K562 (cell line): ENCODE measurements around the gene LGALS16. TPM values are rescaled to one million over a fixed set of nuclear protein-coding genes. Genes with fewer than 3 reads are reported as not detected.

Experiments used
- ATAC-seq: fragments of 200-7000 bp; cut with Tn5 transposase; 3 replicates; pipeline ENCODE4 v1.9.1; 2020; ENCODE audit warnings: moderate library complexity
- BruUV-seq: library from RNA; stranded (reverse); fragments of 400-500 nt; replicated peaks from 2 replicates; lab custom pipeline; 2021; lab: Mats Ljungman, UMichigan
- CTCF ChIA-PET: fragments of 300-600 bp; formaldehyde crosslinking; extraction: SDS; loops from one replicate; lab custom pipeline; 2021; ENCODE audit warnings: low intra/inter-chr PET ratio; lab: Yijun Ruan, JAX
- POLR2A ChIA-PET: fragments of 300-600, 350-650 bp; sonication (Branson Sonifier 250); formaldehyde crosslinking; extraction: SDS; loops from one replicate; lab custom pipeline; 2021; ENCODE audit warnings: antibody characterized with exemption, inconsistent platforms; lab: Yijun Ruan, JAX
- DNase-seq, 4 experiments: peaks; one replicate each; pipeline versions ENCODE4 v3.0.0 to v3.0.0-alpha.2; 2011 to 2018; ENCODE audit warnings: low spot score in 3 of 4, mixed read lengths in 3 of 4; ENCODE audit errors: extremely low read depth in 1 of 4
- FAIRE-seq: peaks from 2 replicates; lab custom pipeline; 2011; peaks lifted over from hg19 to GRCh38; lab: Jason Lieb, UNC
- H2AFZ ChIP-seq: 2 replicates; pipeline ENCODE4 v1.6.0; 2011; ENCODE audit warnings: low read depth, low read length, control low read depth, inconsistent platforms
- H3K27ac ChIP-seq: fragments of 200-600 bp; 3 replicates; pipeline ENCODE4 v1.8.0; 2011; ENCODE audit warnings: low read depth, mild to moderate bottlenecking, control low read depth, inconsistent platforms, low read length, moderate library complexity, mixed read lengths; ENCODE audit errors: extremely low read depth
- H3K27me3 ChIP-seq, 2 experiments: fragments of 300-600 bp in 1 of 2; 2 replicates in 1 of 2; 3 replicates in 1 of 2; pipeline versions ENCODE4 v1.6.0 to v1.8.0; 2011; ENCODE audit warnings: inconsistent platforms in 2 of 2, low read length in 2 of 2, mild to moderate bottlenecking in 1 of 2, mixed read lengths in 1 of 2, moderate library complexity in 1 of 2; ENCODE audit not compliant: control insufficient read depth in 2 of 2, insufficient read depth in 2 of 2
- H3K36me3 ChIP-seq: fragments of 300-600 bp; 3 replicates; pipeline ENCODE4 v1.8.0; 2011; ENCODE audit warnings: mild to moderate bottlenecking, low read length, inconsistent platforms; ENCODE audit not compliant: control insufficient read depth, insufficient read depth
- H3K4me1 ChIP-seq, 2 experiments: fragments of 200-600 bp in 1 of 2; replicated peaks in 1 of 2; 2 replicates in 1 of 2; 3 replicates in 1 of 2; pipeline versions ENCODE4 v1.5.1 to v1.8.0; 2011; ENCODE audit warnings: inconsistent platforms in 2 of 2, low read length in 2 of 2, mild to moderate bottlenecking in 1 of 2, mixed read lengths in 1 of 2, moderate library complexity in 1 of 2; ENCODE audit not compliant: control insufficient read depth in 2 of 2, insufficient read depth in 2 of 2
- H3K4me2 ChIP-seq: 2 replicates; pipeline ENCODE4 v1.6.1; 2011; ENCODE audit warnings: low read length, control low read depth, inconsistent platforms, mixed read lengths; ENCODE audit not compliant: insufficient read depth
- H3K4me3 ChIP-seq: fragments of 200-600 bp; sonication (generic), shearing (Covaris generic); 2 replicates; pipeline ENCODE4 v1.5.1; 2016; ENCODE audit warnings: control low read depth, inconsistent platforms
- H3K79me2 ChIP-seq: fragments of 200-600 bp; 3 replicates; pipeline ENCODE4 v1.8.0; 2011; ENCODE audit warnings: low read length, inconsistent platforms; ENCODE audit not compliant: control insufficient read depth, insufficient read depth
- H3K9ac ChIP-seq, 2 experiments: 2 replicates each; pipeline versions ENCODE4 v1.6.0 to v1.6.1; 2011; ENCODE audit warnings: low read depth in 2 of 2, low read length in 2 of 2, control low read depth in 1 of 2, inconsistent platforms in 1 of 2, mild to moderate bottlenecking in 1 of 2, mixed read lengths in 1 of 2; ENCODE audit not compliant: insufficient read depth in 1 of 2
- H3K9me1 ChIP-seq: one replicate; pipeline ENCODE4 v1.6.0; 2011; ENCODE audit warnings: inconsistent platforms, mild to moderate bottlenecking, low read length, moderate library complexity; ENCODE audit not compliant: control insufficient read depth, insufficient read depth
- H3K9me3 ChIP-seq: replicated peaks from 2 replicates; pipeline ENCODE4 v1.5.1; 2011; ENCODE audit warnings: low read depth, low read length, inconsistent platforms; ENCODE audit not compliant: control insufficient read depth, insufficient read depth
- H4K20me1 ChIP-seq: replicated peaks from 2 replicates; pipeline ENCODE4 v1.6.1; 2011; ENCODE audit warnings: low read length, inconsistent platforms, mixed read lengths; ENCODE audit not compliant: control insufficient read depth, insufficient read depth
- KAT8 ChIP-seq: fragments of 450-650 bp; IDR thresholded peaks from 2 replicates; pipeline ENCODE4 v1.6.1; 2016; ENCODE audit warnings: low read depth, mild to moderate bottlenecking
- SMC3 ChIP-seq: conservative IDR thresholded peaks from 2 replicates; pipeline ENCODE4 v1.6.1; 2011; ENCODE audit warnings: low read depth, low read length, improper control_type of control experiment; ENCODE audit not compliant: insufficient read depth
- THRB ChIP-seq: fragments of 450-650 bp; formaldehyde crosslinking; conservative IDR thresholded peaks from 2 replicates; pipeline ENCODE4 v1.4.0; 2022; ENCODE audit warnings: mild to moderate bottlenecking, missing genetic modification characterization
- WGBS: fragments of 100-300 bp; shearing (Covaris generic); methylation state at CpG from one replicate; pipeline ENCODE4 v1.1.6; 2016; ENCODE audit warnings: low coverage, mixed read lengths; ENCODE audit not compliant: insufficient coverage; ENCODE audit errors: missing lambda C conversion rate; 5-methylcytosine and 5-hydroxymethylcytosine counted together
- in situ Hi-C: fragments of 300-500 bp; cut with MboI; formaldehyde crosslinking; loops from 4 replicates; pipeline ENCODE4 v1.15.0; 2018; ENCODE audit warnings: inconsistent platforms, mixed read lengths
- intact Hi-C: fragments of 100-400 bp; cut with micrococcal nuclease; formaldehyde crosslinking; loops from 2 replicates; pipeline ENCODE4 v1.14.2; 2022
- polyA plus RNA-seq, 8 experiments: library from polyadenylated mRNA; depleted of rRNA in 4 of 8; stranded (reverse) in 5 of 8; unstranded in 3 of 8; fragments of >200 nt; fragmentation: Nextera tagmentation in 2 of 8; fragmentation: Illumina TruSeq in 1 of 8; extraction: Ambion mirVana in 2 of 8; extraction: Trizol in 1 of 8; gene quantifications; 2 replicates each; pipeline versions ENCODE4 v1.2.1 to v1.2.3, GENCODE V29; 2011 to 2014; ENCODE audit warnings: inconsistent platforms in 1 of 8, missing spikeins in 1 of 8
- total RNA-seq, 7 experiments: library from RNA; depleted of rRNA in 6 of 7; stranded (reverse); fragments of >200 nt in 6 of 7; fragmentation: Illumina TruSeq in 2 of 7; extraction: Trizol in 2 of 7; gene quantifications; 2 replicates each; pipeline versions ENCODE4 v1.2.1 to v1.2.3, GENCODE V29; 2011 to 2021; ENCODE audit warnings: low replicate concordance in 1 of 7

LGALS16 gene
- total and polyA plus RNA-seq, 9 of the 15 experiments (the other 6 are each of a cell fraction or from before 2014, with no cell fraction given), result not detected

DNA sequence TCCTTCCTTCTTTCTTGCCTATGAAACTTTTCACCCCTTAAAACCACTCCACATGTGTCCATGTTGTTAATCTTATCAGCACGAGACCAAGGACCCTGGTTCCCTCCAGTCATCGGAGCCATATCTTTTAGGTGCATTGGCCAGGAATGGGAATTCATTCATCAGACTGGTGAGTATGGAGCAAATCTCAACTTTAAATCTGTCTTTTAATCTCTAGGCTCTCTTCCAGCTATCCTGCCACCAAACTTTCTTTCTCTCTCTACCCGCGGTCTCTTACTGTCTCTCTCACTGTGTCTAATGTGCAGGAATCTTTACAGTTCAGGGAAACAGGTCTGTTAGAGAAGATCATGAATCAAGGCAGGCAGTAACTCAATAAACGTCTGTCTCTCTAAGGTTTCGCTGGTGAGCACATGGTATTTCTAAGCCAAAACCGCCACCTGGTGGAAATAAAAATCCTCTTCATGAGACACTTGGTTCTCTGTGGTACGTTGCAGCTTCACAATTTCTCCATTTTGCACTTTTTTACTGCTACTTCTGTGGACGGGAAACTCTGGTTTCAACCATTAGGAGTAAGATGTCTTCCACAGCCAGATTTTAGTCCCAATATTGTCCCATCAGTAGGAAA, 16.1 kb downstream of the LGALS16 start (continued):
- peak; percentile 64 for TF ChIP-seq SMC3

GRCh38 chr19:39672473-39672872, 16.8 kb downstream of the LGALS16 start:
- Histone ChIP-seq H3K4me1 (no peaks in the 10 kb centered on the region), H2AFZ (no peak overlapping the region), H3K4me2 (no peak overlapping the region), H3K9me3 (no peaks in the 10 kb centered on the region; the same call in 1 of the 2 replicates), H3K9ac (no peak overlapping the region), H3K27ac (no peak overlapping the region), H3K79me2 (no peaks in the 10 kb centered on the region), H3K4me3 (no peak overlapping the region), H3K27me3 (peaks cover 0 to under 1% of the 10 kb centered on the region in 2 experiments; a peak in 2 of 5 replicates), H3K36me3 (no peaks in the 10 kb centered on the region), H4K20me1 (no peaks in the 10 kb centered on the region), H3K9me1 (no peaks in the 10 kb centered on the region)
- 3% methylated on average over 5 of the region's 5 CpGs for WGBS
- DNase-seq (no peak), ATAC-seq (no peak), FAIRE-seq (no peak)
- intact Hi-C loops (loop anchor here (1.0 to 5.0 kb wide), 2 partner anchors 121 to 175 kb away; partner anchors contain the start of gene DLL3), in situ Hi-C loops (no loop called here)
- ChIA-PET POLR2A (interaction anchor here (1.3 kb wide), 1 partner anchor 239 kb away, joined by 3 read pairs; no protein-coding TSS in a partner anchor), CTCF (interaction anchor here (0.6 to 1.8 kb wide), 3 partner anchors 117 to 199 kb away, joined by 3 to 19 read pairs (median 3); no protein-coding TSS in a partner anchor)
- BruUV-seq, result no TSS peak
- TF ChIP-seq KAT8 (no peak), THRB (CRISPR knock-in tag) (no peak)
